HG02840 (cell line): Measurements from ENCODE around the gene NXPH4.

ENCODE experiments used
- ATAC-seq: cut with Tn5 transposase; IDR thresholded peaks from one replicate; pipeline ENCODE4 v1.9.1; 2021; ENCODE audit warnings: mild to moderate bottlenecking, moderate library complexity, moderate number of reproducible peaks; ENCODE audit not compliant: unreplicated experiment, low FRiP score

NXPH4 gene

GRCh38 chr12:57229634-57230380 lies 13.2 kb downstream of the NXPH4 start, which contains the start of gene SHMT2:
Gene SHMT2, plus strand, starts transcription at chr12:57229711. Its CDS starts 68 bp downstream, at chr12:57229779.
- ATAC-seq = peak; percentile 64

DNA sequence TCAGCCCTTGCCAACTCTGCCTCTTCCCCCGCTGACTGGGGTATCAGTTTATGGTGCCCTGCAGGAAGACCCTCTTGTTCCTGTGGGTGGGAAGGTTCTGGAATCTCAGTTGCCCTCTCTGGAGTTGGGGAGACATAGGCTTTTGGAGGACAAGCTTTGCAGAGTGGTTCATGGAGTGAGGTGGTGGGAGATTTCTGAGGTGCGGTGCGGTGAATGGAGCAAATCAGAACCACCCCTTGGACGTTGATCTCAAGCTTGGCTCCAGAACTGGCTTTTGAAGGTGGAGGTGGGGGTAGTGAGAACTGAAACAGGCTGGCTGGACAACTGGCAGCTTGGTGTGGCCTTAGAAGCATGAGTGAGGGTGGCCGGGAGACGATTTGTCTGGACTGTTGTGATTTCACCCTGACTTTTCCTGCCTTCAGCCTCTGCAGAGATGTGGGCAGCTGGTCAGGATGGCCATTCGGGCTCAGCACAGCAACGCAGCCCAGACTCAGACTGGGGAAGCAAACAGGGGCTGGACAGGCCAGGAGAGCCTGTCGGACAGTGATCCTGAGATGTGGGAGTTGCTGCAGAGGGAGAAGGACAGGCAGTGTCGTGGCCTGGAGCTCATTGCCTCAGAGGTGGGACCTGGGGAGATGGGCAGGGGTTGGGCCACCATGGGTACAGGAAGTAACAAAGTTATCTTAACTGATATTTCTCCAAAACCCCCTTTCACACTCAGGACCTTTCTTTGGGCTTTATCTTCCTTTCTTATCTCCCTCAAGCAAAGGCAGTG lies 14.0 kb downstream of the NXPH4 start:
- no peak for ATAC-seq

GRCh38 chr12:57231276-57232021 lies 14.9 kb downstream of the NXPH4 start:
- ATAC-seq = no peak

DNA sequence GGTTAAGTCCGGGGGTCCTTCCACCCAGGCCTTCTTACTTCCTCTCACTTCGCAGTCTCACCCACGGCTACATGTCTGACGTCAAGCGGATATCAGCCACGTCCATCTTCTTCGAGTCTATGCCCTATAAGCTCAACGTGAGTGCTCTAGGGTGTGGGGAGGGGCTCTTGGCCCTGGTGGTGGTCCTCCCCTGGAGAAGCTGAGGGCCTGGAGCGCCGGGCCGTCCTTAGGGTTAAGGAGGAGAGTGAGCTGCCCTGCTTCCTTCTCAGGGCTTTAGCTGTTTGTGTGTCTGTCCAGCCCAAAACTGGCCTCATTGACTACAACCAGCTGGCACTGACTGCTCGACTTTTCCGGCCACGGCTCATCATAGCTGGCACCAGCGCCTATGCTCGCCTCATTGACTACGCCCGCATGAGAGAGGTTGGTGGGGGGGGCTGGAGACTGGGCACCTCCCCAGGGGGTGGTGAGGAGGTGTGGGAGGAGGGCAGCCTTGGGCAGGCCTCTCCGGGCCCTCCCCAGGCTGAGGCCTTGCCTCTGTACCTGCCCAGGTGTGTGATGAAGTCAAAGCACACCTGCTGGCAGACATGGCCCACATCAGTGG lies 15.7 kb downstream of the NXPH4 start:
- no peak for ATAC-seq

DNA sequence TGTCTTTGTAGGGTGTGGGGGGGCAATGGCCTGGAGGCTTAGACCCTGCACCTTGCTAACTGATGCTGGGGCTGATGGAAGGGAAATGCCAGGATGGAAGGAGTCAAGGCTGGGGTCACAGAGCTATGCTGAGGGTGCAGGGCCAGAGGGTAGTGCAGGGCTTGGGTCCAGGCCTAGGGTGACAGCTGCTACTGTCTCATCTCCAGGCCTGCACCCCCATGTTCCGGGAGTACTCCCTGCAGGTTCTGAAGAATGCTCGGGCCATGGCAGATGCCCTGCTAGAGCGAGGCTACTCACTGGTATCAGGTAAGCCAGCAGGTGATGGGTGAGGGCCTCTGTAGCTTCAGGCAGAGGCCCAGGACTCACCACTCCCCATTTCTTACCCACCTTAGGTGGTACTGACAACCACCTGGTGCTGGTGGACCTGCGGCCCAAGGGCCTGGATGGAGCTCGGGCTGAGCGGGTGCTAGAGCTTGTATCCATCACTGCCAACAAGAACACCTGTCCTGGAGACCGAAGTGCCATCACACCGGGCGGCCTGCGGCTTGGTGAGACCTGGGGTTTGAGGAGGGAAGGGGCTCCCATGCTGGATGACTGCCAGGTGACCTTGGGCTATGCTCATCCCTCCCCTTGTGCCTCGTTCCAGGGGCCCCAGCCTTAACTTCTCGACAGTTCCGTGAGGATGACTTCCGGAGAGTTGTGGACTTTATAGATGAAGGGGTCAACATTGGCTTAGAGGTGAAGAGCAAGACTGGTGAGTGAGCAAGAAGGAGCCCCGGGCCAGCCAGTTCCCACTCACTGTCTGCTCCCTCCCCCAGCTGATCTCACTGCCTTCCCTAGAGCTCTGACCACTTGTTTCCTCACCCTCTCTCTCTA lies 17.0 kb downstream of the NXPH4 start:
- ATAC-seq = no peak

DNA sequence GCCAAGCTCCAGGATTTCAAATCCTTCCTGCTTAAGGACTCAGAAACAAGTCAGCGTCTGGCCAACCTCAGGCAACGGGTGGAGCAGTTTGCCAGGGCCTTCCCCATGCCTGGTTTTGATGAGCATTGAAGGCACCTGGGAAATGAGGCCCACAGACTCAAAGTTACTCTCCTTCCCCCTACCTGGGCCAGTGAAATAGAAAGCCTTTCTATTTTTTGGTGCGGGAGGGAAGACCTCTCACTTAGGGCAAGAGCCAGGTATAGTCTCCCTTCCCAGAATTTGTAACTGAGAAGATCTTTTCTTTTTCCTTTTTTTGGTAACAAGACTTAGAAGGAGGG lies 17.6 kb downstream of the NXPH4 start:
- ATAC-seq = no peak

- ATAC-seq = no peak
Measured at GRCh38 chr12:57234571-57235016, 18.0 kb downstream of the NXPH4 start.

DNA sequence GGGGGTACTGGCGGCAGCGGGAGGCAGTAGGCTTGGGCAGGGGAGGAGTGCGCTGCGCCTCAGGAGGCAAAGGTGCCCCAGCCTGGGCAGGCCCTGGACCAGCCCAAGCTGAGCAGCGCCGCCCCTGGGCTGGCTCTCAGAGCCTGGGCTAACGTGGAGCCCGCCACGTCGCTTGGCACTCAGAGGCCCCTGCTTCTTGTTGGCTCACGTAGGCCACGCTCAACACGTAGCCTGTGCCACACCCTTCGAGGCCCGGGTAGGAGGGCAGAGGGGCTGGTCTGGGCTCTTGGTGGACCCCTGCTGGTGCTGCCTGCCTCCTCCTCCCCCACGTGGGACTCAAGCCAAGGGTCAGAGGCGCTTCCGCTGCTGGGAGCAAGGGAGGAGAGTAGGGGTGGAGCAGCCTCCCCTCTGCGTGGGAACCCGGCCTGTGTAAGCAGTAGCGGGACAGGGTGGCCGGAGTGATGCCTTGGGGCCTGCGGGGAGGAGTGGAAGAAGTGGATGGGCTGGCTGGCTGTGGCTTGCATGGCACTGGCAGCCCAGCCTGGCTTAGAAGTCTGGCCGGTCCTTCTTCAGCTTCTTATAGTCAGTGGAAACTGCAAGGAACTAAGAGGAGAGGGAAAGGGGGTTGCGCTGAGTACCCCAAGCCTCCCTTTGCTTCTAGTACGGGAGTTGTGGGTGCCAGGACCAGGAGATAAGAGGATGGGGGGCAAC lies 18.6 kb downstream of the NXPH4 start:
- ATAC-seq = no peak

- ATAC-seq = no peak
Measured at GRCh38 chr12:57235728-57236131, 19.1 kb downstream of the NXPH4 start.

GRCh38 chr12:57236201-57236924 lies 19.8 kb downstream of the NXPH4 start:
- no peak for ATAC-seq

DNA sequence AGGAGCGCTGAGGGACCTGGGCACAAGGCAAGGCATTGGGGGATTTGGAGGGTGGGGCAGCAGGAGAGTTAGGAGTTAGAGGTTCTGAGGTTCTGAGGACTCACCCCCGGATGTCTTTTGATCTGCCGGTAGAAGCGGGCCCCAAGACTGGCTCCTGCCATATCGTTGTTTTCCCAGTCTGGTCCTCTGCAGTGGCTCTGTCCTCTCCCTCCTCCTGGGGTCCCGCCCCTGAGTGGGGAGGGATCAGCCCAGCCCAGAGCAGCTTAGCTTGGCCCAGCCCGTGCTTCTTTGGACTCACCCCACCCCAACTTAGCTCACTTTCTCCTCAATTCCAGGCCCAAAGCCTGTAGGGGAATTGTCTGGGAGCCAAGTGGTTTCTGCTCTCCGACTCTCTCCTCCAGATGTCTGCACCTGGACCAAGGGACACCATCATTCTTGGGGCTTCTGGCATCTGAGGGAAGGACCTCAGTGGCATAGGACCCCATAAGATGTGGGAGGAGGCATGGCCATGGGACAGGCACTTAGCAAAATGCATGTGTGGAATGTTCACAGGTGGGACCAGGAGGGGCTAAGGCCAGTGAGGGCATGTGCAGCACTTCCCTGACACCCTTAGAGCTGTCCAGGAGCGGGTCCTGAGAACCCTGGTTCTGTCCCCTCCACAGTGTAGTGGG lies 20.5 kb downstream of the NXPH4 start:
- no peak for ATAC-seq

DNA sequence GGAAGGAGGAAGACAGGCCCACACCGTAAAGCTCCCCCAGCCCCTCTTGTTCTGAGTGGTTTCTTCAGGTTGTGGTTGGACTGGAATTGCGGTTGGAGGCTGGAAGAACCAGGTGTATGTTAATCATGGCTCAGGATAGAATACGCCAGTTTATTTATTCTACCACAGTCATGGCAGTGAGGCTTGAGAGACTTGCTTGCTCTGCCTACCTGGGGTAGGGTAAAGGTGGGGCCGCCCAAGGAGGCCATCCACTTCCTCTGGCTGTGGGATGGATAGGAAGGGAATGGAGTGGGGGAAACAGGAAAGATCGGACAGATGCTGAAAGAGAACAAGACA lies 21.0 kb downstream of the NXPH4 start:
- ATAC-seq = no peak

GRCh38 chr12:57237932-57238853 lies 21.6 kb downstream of the NXPH4 start:
- no peak for ATAC-seq

- ATAC-seq = peak; percentile 40
Measured at GRCh38 chr12:57238854-57239554, 22.4 kb downstream of the NXPH4 start.

- no peak for ATAC-seq
Measured at GRCh38 chr12:57239587-57240065, 23.0 kb downstream of the NXPH4 start.
